CD14-positive monocyte (primary cell): Measurements from ENCODE around the gene CALB2. TPM values are rescaled to one million over a fixed set of nuclear protein-coding genes. Genes with fewer than 3 reads are reported as not detected.

Experiments used
- DNase-seq, 3 donors: peaks; one replicate each; pipeline ENCODE4 v3.0.0-alpha.2; 2011 to 2022
- H2AFZ ChIP-seq: 2 replicates; pipeline ENCODE4 v1.6.0; 2012; ENCODE audit warnings: mild to moderate bottlenecking, low read depth, low read length, inconsistent platforms; ENCODE audit not compliant: insufficient read depth, poor library complexity, severe bottlenecking
- H3K27ac ChIP-seq, 2 donors: 1 replicate in 1 of 2; 2 replicates in 1 of 2; pipeline ENCODE4 v1.5.1; 2012 to 2013; ENCODE audit warnings: low read length in 2 of 2, control low read depth in 1 of 2, inconsistent platforms in 1 of 2, low read depth in 1 of 2, mild to moderate bottlenecking in 1 of 2
- H3K27me3 ChIP-seq, 2 donors: one replicate each; pipeline versions ENCODE4 v1.6.0 to v1.6.1; 2011 to 2013; ENCODE audit warnings: low read length in 2 of 2; ENCODE audit not compliant: control insufficient read depth in 2 of 2, insufficient read depth in 2 of 2
- H3K36me3 ChIP-seq, 2 donors: replicated peaks in 1 of 2; 1 replicate in 1 of 2; 2 replicates in 1 of 2; pipeline versions ENCODE4 v1.5.1 to v1.6.1; 2012 to 2013; ENCODE audit warnings: low read length in 2 of 2, control low read depth in 1 of 2, inconsistent platforms in 1 of 2, mild to moderate bottlenecking in 1 of 2; ENCODE audit not compliant: insufficient read depth in 2 of 2, control insufficient read depth in 1 of 2
- H3K4me1 ChIP-seq, 2 donors: 1 replicate in 1 of 2; 2 replicates in 1 of 2; pipeline versions ENCODE4 v1.5.1 to v1.6.1; 2012 to 2013; ENCODE audit warnings: low read length in 2 of 2, control low read depth in 1 of 2, inconsistent platforms in 1 of 2, mild to moderate bottlenecking in 1 of 2, moderate library complexity in 1 of 2; ENCODE audit not compliant: insufficient read depth in 2 of 2, control insufficient read depth in 1 of 2
- H3K4me2 ChIP-seq: replicated peaks from 2 replicates; pipeline ENCODE3; 2012; ENCODE audit warnings: low read length, moderate library complexity, mild to moderate bottlenecking; ENCODE audit not compliant: poor library complexity, severe bottlenecking; ENCODE audit errors: extremely low read depth
- H3K4me3 ChIP-seq, 3 experiments: fragments of 200-600 bp in 1 of 3; sonication (generic) in 1 of 3; replicated peaks in 1 of 3; 1 replicate in 2 of 3; 2 replicates in 1 of 3; pipeline ENCODE4 v1.5.1; 2011 to 2013; ENCODE audit warnings: low read length in 3 of 3, mild to moderate bottlenecking in 3 of 3, control low read depth in 2 of 3, low read depth in 2 of 3, inconsistent platforms in 1 of 3, moderate library complexity in 1 of 3
- H3K79me2 ChIP-seq: 2 replicates; pipeline ENCODE4 v1.6.0; 2012; ENCODE audit warnings: mild to moderate bottlenecking, control low read depth, inconsistent platforms, low read length, moderate library complexity; ENCODE audit not compliant: insufficient read depth
- H3K9ac ChIP-seq: 2 replicates; pipeline ENCODE4 v1.6.0; 2017; ENCODE audit warnings: low read length, mild to moderate bottlenecking; ENCODE audit not compliant: insufficient read depth, poor library complexity, severe bottlenecking
- H3K9me3 ChIP-seq, 2 donors: replicated peaks in 1 of 2; 1 replicate in 1 of 2; 2 replicates in 1 of 2; pipeline versions ENCODE4 v1.5.1 to v1.6.1; 2012 to 2013; ENCODE audit warnings: low read length in 2 of 2, control low read depth in 1 of 2; ENCODE audit not compliant: control insufficient read depth in 1 of 2, insufficient read depth in 1 of 2
- H4K20me1 ChIP-seq: 2 replicates; pipeline ENCODE4 v1.6.0; 2012; ENCODE audit warnings: mild to moderate bottlenecking, low read length, control low read depth, moderate library complexity; ENCODE audit not compliant: insufficient read depth
- H3K27ac Mint-ChIP-seq, 7 donors: one replicate each; pipeline ENCODE4 v1.8.0; 2020; ENCODE audit warnings: mild to moderate bottlenecking in 7 of 7, mixed read lengths in 7 of 7, moderate library complexity in 6 of 7, inconsistent platforms in 2 of 7
- H3K27me3 Mint-ChIP-seq, 3 donors: one replicate each; pipeline ENCODE4 v1.8.0; 2021 to 2022; ENCODE audit warnings: low read depth in 3 of 3, mild to moderate bottlenecking in 3 of 3, mixed read lengths in 3 of 3, moderate library complexity in 3 of 3, inconsistent platforms in 1 of 3
- H3K36me3 Mint-ChIP-seq, 2 donors: one replicate each; pipeline ENCODE4 v1.8.0; 2020; ENCODE audit warnings: mixed read lengths in 2 of 2, inconsistent platforms in 1 of 2, mild to moderate bottlenecking in 1 of 2
- H3K4me1 Mint-ChIP-seq: one replicate; pipeline ENCODE4 v1.8.0; 2020; ENCODE audit warnings: mild to moderate bottlenecking, mixed read lengths
- H3K4me3 Mint-ChIP-seq, 2 donors: one replicate each; pipeline ENCODE4 v1.8.0; 2020; ENCODE audit warnings: mild to moderate bottlenecking in 2 of 2, mixed read lengths in 2 of 2, moderate library complexity in 1 of 2
- H3K9me3 Mint-ChIP-seq, 7 donors: one replicate each; pipeline ENCODE4 v1.8.0; 2020 to 2022; ENCODE audit warnings: mixed read lengths in 7 of 7, mild to moderate bottlenecking in 6 of 7, moderate library complexity in 6 of 7, inconsistent platforms in 2 of 7
- WGBS: methylation state at CpG from one replicate; pipeline ENCODE4 v1.1.5; 2013; ENCODE audit warnings: missing lambda C conversion rate; ENCODE audit not compliant: insufficient coverage; 5-methylcytosine and 5-hydroxymethylcytosine counted together
- intact Hi-C, 2 donors: fragments of 100-400 bp; cut with micrococcal nuclease; formaldehyde crosslinking; loops; one replicate each; pipeline versions ENCODE4 v1.15.0 to v1.15.1; 2023
- polyA plus RNA-seq, 3 donors: library from polyadenylated mRNA; depleted of rRNA in 1 of 3; unstranded in 2 of 3; stranded (reverse) in 1 of 3; fragments of 300-500 nt in 2 of 3; fragments of >200 nt in 1 of 3; fragmentation: Illumina TruSeq in 2 of 3; gene quantifications; 1 replicate in 2 of 3; 2 replicates in 1 of 3; pipeline ENCODE4 v1.2.3, GENCODE V29; 2012 to 2021
- TF ChIP-seq, protein P1 (sequence below): fragments of 200-600 bp; IDR thresholded peaks from one replicate; pipeline ENCODE4 v1.8.0; 2022; ENCODE audit warnings: antibody characterized with exemption, mild to moderate bottlenecking

Gene CALB2
- polyA plus RNA-seq, 3 donors, result not detected

DNA sequence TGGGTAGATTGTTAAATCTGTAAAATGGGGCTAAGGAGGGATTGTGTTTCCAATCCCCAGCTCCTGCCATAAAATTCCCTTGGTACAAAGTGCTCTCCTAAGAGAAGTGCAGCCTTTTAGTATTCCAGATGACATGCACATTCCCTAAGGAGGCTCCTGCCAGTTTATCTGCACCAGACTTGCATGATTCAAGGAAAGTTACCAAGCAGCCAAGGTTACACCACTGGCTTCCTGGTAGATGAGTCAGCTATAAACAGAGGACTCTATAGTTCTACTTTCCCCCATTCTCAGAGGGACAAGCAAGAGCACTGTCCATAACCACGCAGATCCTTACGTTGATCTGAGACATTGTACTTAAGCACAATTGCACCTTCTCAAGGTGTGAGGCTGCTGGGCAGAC is 1.9 kb downstream of the CALB2 start:
- Histone ChIP-seq H3K4me2 (no peak overlapping the region), H3K27ac (no peak overlapping the region), H3K36me3 (no peaks in the 10 kb centered on the region), H3K9ac (no peak overlapping the region), H3K4me3 (no peak overlapping the region), H3K27me3 (peaks cover 0 to 11% of the 10 kb centered on the region in 2 donors), H2AFZ (no peak overlapping the region), H3K79me2 (no peaks in the 10 kb centered on the region), H3K9me3 (no peaks in the 10 kb centered on the region), H3K4me1 (peaks cover 2 to 8% of the 10 kb centered on the region in 2 donors), H4K20me1 (no peaks in the 10 kb centered on the region)
- Mint-ChIP-seq H3K27me3 (peaks cover 11 to 26% (median 13%) of the 10 kb centered on the region in 3 donors), H3K4me1 (peaks cover 4% of the 10 kb centered on the region), H3K9me3 (peaks cover 0 to 4% (median 0%) of the 10 kb centered on the region in 7 donors), H3K36me3 (no peaks in the 10 kb centered on the region), H3K27ac (no peak overlapping the region), H3K4me3 (no peak overlapping the region)
- no peak for DNase-seq
- intact Hi-C loops, result no loop called here
- TF ChIP-seq, protein P1, sequence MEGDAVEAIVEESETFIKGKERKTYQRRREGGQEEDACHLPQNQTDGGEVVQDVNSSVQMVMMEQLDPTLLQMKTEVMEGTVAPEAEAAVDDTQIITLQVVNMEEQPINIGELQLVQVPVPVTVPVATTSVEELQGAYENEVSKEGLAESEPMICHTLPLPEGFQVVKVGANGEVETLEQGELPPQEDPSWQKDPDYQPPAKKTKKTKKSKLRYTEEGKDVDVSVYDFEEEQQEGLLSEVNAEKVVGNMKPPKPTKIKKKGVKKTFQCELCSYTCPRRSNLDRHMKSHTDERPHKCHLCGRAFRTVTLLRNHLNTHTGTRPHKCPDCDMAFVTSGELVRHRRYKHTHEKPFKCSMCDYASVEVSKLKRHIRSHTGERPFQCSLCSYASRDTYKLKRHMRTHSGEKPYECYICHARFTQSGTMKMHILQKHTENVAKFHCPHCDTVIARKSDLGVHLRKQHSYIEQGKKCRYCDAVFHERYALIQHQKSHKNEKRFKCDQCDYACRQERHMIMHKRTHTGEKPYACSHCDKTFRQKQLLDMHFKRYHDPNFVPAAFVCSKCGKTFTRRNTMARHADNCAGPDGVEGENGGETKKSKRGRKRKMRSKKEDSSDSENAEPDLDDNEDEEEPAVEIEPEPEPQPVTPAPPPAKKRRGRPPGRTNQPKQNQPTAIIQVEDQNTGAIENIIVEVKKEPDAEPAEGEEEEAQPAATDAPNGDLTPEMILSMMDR, result no peak
- WGBS, result no CpG with 5 or more reads among the region's 2 CpGs

DNA sequence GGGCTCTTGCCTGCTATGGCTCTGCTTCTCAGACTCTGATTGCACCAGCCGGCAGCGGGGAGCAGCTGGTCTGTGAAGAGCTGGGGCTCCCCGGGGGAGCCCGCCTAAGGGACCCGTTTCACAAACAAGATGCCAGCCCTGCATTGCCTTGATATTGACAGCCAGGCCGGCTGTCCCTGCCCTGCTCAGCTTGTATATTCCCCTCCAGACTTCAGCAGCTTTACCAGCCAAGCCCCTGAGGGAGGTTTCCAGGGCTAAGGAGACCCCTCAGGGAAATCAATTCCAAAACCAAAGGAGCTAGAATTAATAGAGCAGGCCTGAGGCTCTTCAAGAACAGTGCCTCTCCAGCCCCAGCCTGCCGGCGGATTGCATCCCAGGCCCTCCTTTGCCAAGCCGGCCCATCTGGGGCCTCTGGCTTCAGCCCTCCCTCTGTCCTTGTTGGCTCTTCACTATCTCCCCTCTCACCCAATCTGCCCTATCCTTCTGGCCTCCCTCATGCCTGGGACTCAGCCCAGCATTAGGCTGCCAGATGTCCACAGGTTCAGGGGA is 5.7 kb downstream of the CALB2 start:
- no peak for DNase-seq
- 84% methylated on average over 9 of the region's 9 CpGs for WGBS
- H3K36me3 Mint-ChIP-seq, result no peaks in the 10 kb centered on the region
- peaks cover 2% of the 10 kb centered on the region for H3K4me1 Mint-ChIP-seq
- no peaks in the 10 kb centered on the region for H3K9me3 ChIP-seq
- H3K4me2 ChIP-seq, result no peak overlapping the region
- H4K20me1 ChIP-seq, result no peaks in the 10 kb centered on the region
- intact Hi-C loops, result no loop called here
- no peak overlapping the region for H3K27ac Mint-ChIP-seq
- H3K27me3 Mint-ChIP-seq, result peaks cover 0 to 11% (median 6%) of the 10 kb centered on the region in 3 donors
- H3K4me3 ChIP-seq, result no peak overlapping the region
- TF ChIP-seq, protein P1, result no peak
- no peaks in the 10 kb centered on the region for H3K79me2 ChIP-seq
- no peak overlapping the region for H3K27ac ChIP-seq
- H3K9me3 Mint-ChIP-seq, result peaks cover 0 to 4% (median 0%) of the 10 kb centered on the region in 7 donors
- H3K4me3 Mint-ChIP-seq, result no peak overlapping the region
- H3K27me3 ChIP-seq, result no peaks in the 10 kb centered on the region
- no peak overlapping the region for H2AFZ ChIP-seq
- H3K9ac ChIP-seq, result no peak overlapping the region
- no peaks in the 10 kb centered on the region for H3K36me3 ChIP-seq
- H3K4me1 ChIP-seq, result no peaks in the 10 kb centered on the region
